Activated CD8-positive, alpha-beta memory T cell treated with anti-CD3 and anti-CD28 coated beads, Interleukin-2, amount 50 U/mL, for 48 hours (primary cell): ENCODE measurements around the gene SIGLEC14.
A peak's percentile ranks its signal among the peaks of the same experiment; 100 is the strongest.
"Not testable (repeated sequence)": the region's sequence is repeated elsewhere in the genome, so short reads cannot be mapped to it uniquely, and the experiment has no call there.

Experiments
- DNase-seq: peaks from one replicate; pipeline ENCODE4 v3.0.0-alpha.2; 2020

Gene SIGLEC14, protein sequence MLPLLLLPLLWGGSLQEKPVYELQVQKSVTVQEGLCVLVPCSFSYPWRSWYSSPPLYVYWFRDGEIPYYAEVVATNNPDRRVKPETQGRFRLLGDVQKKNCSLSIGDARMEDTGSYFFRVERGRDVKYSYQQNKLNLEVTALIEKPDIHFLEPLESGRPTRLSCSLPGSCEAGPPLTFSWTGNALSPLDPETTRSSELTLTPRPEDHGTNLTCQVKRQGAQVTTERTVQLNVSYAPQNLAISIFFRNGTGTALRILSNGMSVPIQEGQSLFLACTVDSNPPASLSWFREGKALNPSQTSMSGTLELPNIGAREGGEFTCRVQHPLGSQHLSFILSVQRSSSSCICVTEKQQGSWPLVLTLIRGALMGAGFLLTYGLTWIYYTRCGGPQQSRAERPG

GRCh38 chr19:51646730-51647129 is at the start of gene SIGLEC14:
Gene SIGLEC14 (minus strand): TSS chr19:51646825. CDS start chr19:51646759, 66 bp downstream.
- not testable (repeated sequence) for DNase-seq

GRCh38 chr19:51695702-51696315 is 49.2 kb upstream of the SIGLEC14 start:
- no peak for DNase-seq

- no peak for DNase-seq
Observed at GRCh38 chr19:51695088-51695487, 48.5 kb upstream of the SIGLEC14 start.

DNA sequence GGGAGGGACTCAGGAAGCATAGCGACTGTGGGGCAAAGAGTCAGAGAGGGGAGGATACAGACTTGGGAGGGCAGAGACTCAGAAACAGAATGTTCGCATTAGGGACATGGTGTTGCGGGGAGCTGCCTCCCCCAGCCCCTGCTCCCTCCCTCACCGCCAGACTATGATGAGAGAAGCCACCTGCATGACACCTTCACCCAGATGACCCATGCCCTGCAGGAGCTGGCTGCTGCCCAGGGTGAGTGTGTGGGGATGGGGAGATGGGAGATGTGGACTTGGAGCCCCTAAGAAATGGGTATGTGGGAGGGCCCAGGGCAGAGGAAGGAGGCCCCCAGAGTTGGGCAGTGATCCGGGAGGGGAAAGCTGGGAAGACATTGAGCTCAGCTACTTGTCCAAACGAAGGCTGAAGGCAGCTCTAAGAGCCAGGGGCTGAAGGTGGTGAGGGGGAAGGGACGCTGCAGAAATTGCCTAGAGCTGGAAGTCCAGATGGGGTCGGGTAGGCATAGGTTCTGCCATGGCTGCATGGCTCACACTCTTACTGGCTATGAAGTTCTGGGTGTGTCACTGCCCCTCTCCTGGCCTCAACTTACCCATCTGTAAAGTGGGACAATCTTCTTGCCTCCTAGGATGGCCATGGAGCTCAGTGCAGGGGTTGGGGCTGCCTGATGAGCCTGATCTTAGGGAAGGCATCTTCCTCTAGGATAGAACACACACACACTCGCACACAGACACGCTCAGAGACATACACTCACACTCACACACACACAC is 47.9 kb upstream of the SIGLEC14 start:
- DNase-seq = no peak

- no peak for DNase-seq
Observed at GRCh38 chr19:51693819-51694218, 47.2 kb upstream of the SIGLEC14 start.

- DNase-seq = no peak
Observed at GRCh38 chr19:51693260-51693659, 46.6 kb upstream of the SIGLEC14 start, which contains the start of gene SPACA6. Gene SPACA6 (plus strand): TSS chr19:51693330. CDS start chr19:51693527, 197 bp downstream.

DNA sequence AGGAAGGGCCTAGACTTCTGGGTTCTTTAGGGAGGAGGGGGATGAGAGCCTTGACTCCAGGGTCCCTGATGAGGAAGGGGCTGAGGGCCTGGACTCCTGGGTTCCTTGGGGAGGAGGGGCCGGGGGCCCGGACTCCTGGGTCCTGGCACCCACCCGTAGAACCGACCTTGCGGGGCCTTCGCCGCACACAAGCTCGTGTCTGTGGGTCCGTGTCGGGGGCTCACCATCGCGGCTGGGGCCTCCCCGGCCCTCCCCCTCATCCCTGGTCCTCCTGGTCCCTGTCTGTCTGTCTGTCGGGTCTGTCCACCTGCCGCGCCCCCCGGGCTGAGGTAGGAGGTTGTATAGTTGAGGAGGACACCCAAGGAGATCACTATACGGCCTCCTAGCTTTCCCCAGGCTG is 45.8 kb upstream of the SIGLEC14 start:
- no peak for DNase-seq

- DNase-seq = no peak
Observed at GRCh38 chr19:51691584-51692428, 45.2 kb upstream of the SIGLEC14 start.

DNA sequence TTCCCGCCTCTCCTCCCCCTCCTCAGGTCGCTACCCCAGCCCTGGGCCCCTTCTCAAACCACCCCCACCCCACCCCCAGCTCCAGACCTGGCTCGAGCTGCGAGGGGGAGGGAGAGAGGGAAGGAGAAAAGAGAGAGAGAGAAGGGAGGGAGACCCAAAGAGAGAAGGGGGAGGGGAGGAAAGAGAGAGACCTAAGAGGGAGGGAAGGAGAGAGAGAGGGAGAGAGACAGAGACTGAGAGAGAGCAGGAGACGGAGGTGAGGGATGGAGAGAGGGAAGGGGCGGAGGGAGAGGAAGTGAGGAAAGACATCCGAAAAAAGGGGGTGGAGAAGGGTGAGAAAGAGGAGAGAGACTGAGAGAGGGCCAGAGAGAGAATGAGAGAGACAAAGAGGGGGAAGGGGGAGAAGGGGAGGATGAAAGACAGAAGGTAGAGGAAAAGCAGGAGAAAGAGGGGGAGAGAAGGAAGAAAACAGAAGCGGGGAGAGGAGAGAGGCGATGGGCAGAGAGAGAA is 44.5 kb upstream of the SIGLEC14 start:
- no peak for DNase-seq

DNA sequence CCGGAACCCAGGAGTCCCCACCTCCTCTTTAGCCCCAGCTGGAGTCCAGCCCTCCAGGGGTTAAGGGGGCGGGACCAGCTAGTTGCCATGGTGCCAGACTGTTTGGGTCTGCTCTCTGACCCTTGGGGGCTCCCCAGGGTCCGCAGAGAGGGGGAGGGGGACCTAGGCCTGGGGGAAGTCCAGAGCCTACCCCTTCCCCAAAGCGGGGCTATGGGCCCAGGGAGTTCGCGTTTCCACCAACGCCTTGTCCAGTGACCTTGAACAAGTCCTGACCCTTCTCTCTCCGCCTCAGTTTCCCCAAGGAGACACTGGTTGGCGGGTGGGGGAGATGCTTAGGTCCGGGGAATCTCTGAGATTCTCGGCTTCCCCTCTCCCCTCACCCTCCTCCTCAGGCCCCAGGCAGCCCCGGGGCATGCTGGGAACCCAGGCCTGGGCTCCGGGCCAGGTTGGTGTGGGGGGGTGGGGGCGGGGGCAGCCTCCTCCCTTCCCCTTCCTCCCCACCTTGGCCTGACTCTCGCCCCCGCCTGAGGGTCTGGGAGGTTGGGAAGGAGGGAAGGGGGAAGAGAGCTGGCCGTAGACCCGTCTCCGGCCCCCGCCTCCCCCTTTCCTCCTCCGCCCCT is 43.9 kb upstream of the SIGLEC14 start:
- DNase-seq = peak; percentile 71

GRCh38 chr19:51689751-51690453 is 43.3 kb upstream of the SIGLEC14 start:
- no peak for DNase-seq

DNA sequence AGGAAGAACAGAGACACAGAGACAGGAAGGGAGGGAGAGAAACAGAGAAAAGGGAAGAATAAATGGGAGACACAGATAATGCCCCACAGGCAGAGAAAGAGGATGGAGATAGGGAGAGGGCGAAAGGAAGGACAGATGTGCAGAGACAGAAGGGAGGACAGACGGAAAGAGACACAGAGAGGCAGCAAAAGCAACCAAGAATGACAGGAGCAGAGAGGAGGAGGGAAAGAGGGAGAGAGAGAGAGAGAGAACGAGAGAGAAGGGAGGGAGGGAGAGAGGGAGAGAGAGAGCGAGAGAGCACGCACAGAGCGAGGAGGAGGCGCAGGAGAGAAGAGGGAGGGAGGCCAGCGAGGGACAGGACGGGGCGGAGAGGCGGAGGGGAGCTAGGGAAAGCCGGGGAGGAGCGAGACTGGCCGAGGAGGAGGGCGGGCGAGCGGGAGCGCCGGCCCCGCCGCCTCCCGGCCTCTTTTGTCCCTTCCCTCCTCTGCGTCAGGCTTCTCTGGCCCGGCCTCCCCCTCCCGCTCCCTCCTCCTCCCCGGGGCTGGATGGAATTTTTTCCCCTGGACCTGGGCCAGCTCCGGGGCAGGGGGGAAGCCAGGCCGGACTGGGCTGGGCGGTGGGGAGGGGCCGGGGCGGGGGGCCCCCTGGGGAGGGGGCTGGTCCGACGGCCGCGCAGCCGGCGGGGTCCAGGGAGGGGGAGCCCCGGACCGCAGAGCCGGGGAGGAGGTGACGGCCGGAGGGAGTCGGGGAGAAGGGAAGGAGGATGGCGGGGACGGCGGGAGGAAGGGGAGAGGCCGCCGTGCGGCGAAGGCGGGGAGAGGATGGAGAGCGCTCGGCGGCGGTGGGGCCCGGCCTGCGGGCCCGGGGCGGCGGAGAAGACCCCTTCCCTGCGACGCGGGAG is 42.3 kb upstream of the SIGLEC14 start:
- DNase-seq = no peak

DNA sequence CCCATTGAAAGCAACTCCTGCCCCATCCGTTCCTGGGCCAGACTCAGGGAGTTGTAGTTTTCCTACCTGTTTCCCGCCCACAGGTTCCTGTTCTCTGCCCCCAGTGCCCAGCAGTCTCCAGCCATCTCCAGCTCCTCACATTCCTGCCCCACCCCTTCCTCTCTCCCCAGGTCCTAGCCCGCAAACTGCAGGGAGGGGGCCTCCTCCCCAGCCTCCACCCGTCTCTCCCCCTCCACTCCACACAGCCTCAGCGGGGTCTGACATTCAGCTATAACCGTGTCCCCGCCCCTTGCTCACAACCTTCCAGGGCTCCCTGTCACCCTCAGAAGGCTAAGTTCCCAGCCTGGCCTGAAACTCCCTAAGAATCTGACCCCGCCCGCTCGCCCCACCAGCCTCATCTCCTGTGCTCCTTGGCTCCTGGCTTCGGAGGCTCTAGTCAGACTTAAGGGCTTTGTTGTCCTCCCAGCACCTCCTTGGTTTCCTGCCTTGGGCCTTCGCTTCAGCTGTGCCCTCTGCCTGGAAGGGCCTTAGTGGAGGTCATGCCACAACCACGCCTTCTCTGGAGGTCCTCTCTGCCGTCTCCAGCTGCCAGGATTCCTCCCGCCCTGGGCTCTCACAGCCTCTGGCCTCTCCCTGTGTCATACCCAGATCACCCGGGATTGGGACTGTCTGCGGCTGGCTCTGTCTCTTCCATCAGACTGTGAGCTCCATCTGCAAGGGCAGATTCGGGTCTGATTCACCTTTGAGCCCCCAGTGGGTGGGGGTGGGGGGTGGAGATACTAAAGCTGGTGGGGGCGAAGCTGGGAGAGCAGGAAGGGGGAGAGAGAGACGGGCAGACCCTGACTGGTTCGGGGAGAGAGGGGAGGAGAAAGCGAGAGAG is 41.4 kb upstream of the SIGLEC14 start:
- DNase-seq = no peak

GRCh38 chr19:51686171-51686570 is 39.5 kb upstream of the SIGLEC14 start:
- DNase-seq = no peak

DNA sequence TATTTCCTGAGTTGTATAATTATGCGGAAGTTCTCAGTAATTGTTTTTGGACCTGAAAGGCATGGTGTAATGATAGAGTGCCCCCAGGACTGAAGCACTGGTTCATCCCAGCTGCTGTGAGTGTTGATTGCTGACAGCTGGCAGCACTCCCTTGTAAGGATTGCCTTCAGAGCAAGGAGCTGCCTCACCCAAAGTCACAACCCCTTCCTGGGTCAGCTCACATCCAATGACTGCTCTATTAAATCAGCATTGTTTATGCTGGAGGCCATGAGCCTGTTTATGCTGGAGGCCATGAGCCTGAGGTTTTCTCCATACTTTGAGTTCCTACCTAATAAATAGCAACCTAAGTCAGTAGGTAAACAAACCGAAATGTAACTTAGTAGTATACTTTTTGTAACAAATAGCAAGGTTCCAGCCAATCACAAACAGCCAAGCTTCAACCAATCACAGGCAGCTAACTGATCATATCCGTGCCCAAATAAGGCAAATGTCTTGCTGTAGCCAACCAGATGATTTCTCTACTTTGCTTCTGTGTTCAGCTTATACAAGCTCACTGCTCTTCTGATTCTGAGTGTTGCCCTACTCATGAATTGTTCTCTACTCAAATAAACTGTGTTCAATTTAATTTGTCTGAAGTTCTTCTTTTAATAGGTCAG is 34.8 kb upstream of the SIGLEC14 start:
- no peak for DNase-seq

GRCh38 chr19:51680474-51680873 is 33.8 kb upstream of the SIGLEC14 start:
- DNase-seq = no peak

DNA sequence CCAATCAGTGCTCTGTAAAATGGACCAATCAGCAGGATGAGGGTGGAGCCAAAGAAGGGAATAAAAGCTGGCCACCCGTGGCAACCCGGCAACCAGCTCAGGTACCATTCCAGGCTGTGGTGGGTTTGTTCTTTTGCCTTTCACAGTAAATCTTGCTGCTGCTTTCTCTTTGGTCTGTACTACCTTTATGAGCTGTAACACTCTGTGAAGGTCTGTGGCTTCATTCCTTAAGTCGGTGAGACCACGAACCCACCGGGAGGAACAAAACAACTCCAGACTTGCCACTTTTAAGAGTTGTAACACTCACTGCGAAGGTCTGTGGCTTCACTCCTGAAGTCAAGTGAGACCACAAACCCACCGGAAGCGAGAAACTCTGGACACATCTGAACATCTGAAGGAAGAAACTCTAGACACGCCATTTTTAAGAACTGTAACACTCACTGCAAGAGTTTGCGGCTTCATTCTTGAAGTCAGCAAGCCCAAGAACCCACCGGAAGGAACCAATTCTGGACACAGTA is 30.0 kb upstream of the SIGLEC14 start:
- no peak for DNase-seq

GRCh38 chr19:51675911-51676565 is 29.4 kb upstream of the SIGLEC14 start:
- DNase-seq = not testable (repeated sequence)
